BJ (cell line): Measurements from ENCODE around the gene SYTL1. TPM values are rescaled to one million over a fixed set of nuclear protein-coding genes. Genes with fewer than 3 reads are reported as not detected.
A peak's percentile ranks its signal among the peaks of the same experiment; 100 is the strongest.

Experiments used
- CTCF ChIA-PET: fragments of 350-600 bp; formaldehyde crosslinking; extraction: SDS; loops from one replicate; lab custom pipeline; 2021; ENCODE audit warnings: antibody characterized with exemption, inconsistent platforms; lab: Yijun Ruan, JAX
- POLR2A ChIA-PET: fragments of 300-600 bp; sonication (Branson Sonifier 250); formaldehyde crosslinking; extraction: SDS; loops from one replicate; lab custom pipeline; 2021; ENCODE audit warnings: antibody characterized with exemption; lab: Charles Lee
- DNase-seq: peaks from one replicate; pipeline ENCODE4 v3.0.0-alpha.2; 2011; ENCODE audit warnings: low read depth
- H3K27me3 ChIP-seq: 2 replicates; pipeline ENCODE4 v1.6.0; 2011; ENCODE audit warnings: low read length; ENCODE audit not compliant: control insufficient read depth, insufficient read depth
- H3K36me3 ChIP-seq: 2 replicates; pipeline ENCODE4 v1.5.1; 2011; ENCODE audit warnings: low read length; ENCODE audit not compliant: control insufficient read depth, insufficient read depth
- H3K4me3 ChIP-seq: 2 replicates; pipeline ENCODE4 v1.5.1; 2011; ENCODE audit warnings: low read depth, mild to moderate bottlenecking, control low read depth, low read length
- CTCF ChIP-seq: IDR thresholded peaks from 2 replicates; pipeline ENCODE4 v1.5.1; 2011; ENCODE audit warnings: low read depth, mild to moderate bottlenecking, control low read depth, inconsistent platforms, low read length, moderate library complexity; ENCODE audit not compliant: insufficient read depth
- polyA plus RNA-seq: library from polyadenylated mRNA; depleted of rRNA; stranded (reverse); fragments of >200 nt; gene quantifications from 2 replicates; pipeline ENCODE4 v1.2.3, GENCODE V29; 2011

SYTL1 gene
- polyA plus RNA-seq, 1 experiment, result 0.23 TPM

- H3K27me3 ChIP-seq, result no peaks in the 10 kb centered on the region
- POLR2A ChIA-PET, result no interaction called here
- no peak for DNase-seq
- CTCF ChIA-PET, result interaction anchor here (0.6 to 6.1 kb wide), 24 partner anchors 8 to 433 kb away, joined by 3 to 60 read pairs (median 7); partner anchors contain the start of genes GPR3, MAP3K6 and SYTL1
- peak; percentile 91 for TF ChIP-seq CTCF
- H3K36me3 ChIP-seq, result peaks cover 39% of the 10 kb centered on the region
- H3K4me3 ChIP-seq, result no peak overlapping the region
Observed at GRCh38 chr1:27357281-27358037, 15.6 kb downstream of the SYTL1 start.

- peaks cover 40% of the 10 kb centered on the region for H3K36me3 ChIP-seq
- H3K4me3 ChIP-seq, result no peak overlapping the region
Observed at GRCh38 chr1:27358038-27358927, 16.5 kb downstream of the SYTL1 start.

GRCh38 chr1:27358928-27359313, 17.1 kb downstream of the SYTL1 start:
- ChIA-PET POLR2A (no interaction called here), CTCF (interaction anchor here (1.5 to 6.1 kb wide), 13 partner anchors 7 to 247 kb away, joined by 4 to 60 read pairs (median 12); partner anchors contain the start of genes GPR3 and MAP3K6)
- H3K36me3 ChIP-seq, result peaks cover 42% of the 10 kb centered on the region
- TF ChIP-seq CTCF, result no peak
- no peak overlapping the region for H3K4me3 ChIP-seq
- no peaks in the 10 kb centered on the region for H3K27me3 ChIP-seq
- no peak for DNase-seq

More at GRCh38 chr1:27358038-27358927, 16.5 kb downstream of the SYTL1 start:
- no peak for TF ChIP-seq CTCF
- DNase-seq, result no peak
- ChIA-PET POLR2A (no interaction called here), CTCF (interaction anchor here (0.6 to 6.1 kb wide), 23 partner anchors 8 to 432 kb away, joined by 3 to 60 read pairs (median 8); partner anchors contain the start of genes GPR3, MAP3K6 and SYTL1)
- H3K27me3 ChIP-seq, result no peaks in the 10 kb centered on the region

GRCh38 chr1:27359822-27360158, 18.0 kb downstream of the SYTL1 start:
- CTCF ChIA-PET, result interaction anchor here (1.8 to 6.1 kb wide), 2 partner anchors 32 to 61 kb away, joined by 5 to 60 read pairs; no protein-coding TSS in a partner anchor
- H3K4me3 ChIP-seq, result no peak overlapping the region
- POLR2A ChIA-PET, result no interaction called here
- no peak for TF ChIP-seq CTCF
- H3K27me3 ChIP-seq, result no peaks in the 10 kb centered on the region
- peaks cover 42% of the 10 kb centered on the region for H3K36me3 ChIP-seq
- no peak for DNase-seq
